ENCODE measurements around the gene NSUN4. TPM values are rescaled to one million over a fixed set of nuclear protein-coding genes. Genes with fewer than 3 reads are reported as not detected.

The NSUN4 gene
- total and polyA plus RNA-seq, 2 of the 13 experiments (the other 11 are each of a cell fraction or from before 2014, with no cell fraction given) = 21.5 to 23.5 TPM

DNA sequence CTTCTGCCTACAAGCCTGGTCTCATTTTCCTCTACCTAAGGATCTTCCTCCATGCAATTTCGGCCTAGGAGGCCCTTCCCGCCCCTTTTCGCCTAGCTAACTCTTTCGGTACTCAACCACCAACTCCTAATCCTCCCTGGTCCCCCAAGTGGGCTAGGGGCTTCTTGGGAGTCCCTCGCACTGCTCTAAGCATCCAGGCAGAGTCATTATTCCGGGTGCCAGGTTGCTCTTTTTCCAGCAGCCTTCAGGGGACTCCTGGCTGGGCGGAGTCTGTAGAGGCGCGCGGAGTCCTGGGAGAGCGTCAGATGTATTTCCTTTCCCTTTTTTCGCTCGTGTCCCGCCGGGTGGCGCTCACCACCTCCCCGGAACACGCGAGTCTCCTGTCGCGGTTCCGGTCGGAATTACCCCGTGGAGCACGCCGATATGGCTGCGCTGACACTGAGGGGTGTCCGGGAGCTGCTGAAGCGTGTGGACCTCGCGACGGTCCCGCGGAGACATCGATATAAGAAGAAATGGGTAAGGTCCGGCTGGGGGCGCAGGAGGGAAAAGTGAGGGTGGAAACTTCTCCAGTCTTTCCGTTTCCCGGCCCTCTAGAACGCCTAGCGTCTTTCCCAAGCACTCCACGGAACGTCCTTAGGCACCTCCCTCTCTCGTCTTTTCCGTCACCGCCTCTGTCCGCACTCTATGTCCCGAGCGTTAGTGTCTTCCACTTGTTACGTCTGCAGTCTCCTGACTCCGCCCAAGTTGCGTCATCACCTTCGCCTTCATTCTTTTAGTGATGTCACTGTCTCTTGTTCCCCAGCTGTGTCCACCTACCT lies at the start of gene NSUN4 (continued):
- TF ChIP-seq, protein P1, sequence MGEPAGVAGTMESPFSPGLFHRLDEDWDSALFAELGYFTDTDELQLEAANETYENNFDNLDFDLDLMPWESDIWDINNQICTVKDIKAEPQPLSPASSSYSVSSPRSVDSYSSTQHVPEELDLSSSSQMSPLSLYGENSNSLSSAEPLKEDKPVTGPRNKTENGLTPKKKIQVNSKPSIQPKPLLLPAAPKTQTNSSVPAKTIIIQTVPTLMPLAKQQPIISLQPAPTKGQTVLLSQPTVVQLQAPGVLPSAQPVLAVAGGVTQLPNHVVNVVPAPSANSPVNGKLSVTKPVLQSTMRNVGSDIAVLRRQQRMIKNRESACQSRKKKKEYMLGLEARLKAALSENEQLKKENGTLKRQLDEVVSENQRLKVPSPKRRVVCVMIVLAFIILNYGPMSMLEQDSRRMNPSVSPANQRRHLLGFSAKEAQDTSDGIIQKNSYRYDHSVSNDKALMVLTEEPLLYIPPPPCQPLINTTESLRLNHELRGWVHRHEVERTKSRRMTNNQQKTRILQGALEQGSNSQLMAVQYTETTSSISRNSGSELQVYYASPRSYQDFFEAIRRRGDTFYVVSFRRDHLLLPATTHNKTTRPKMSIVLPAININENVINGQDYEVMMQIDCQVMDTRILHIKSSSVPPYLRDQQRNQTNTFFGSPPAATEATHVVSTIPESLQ (CRISPR knock-in tag; conservative IDR thresholded peaks at IDR 0.05) = no peak
- TF ChIP-seq ZNF546 (CRISPR knock-in tag; conservative IDR thresholded peaks at IDR 0.05) (no peak), ONECUT2 (CRISPR knock-in tag; IDR thresholded peaks at IDR 0.05) (no peak), CREM (IDR thresholded peaks at IDR 0.05) (peak; percentile 63), CREM (CRISPR knock-in tag; IDR thresholded peaks at IDR 0.05) (no peak), NKX3-1 (CRISPR knock-in tag; IDR thresholded peaks at IDR 0.05) (peak; percentile 84), HNF4A (CRISPR knock-in tag; IDR thresholded peaks at IDR 0.05) (0 out of 2 replicates have a peak, but pooled peaks have one; percentile 16), BHLHE40 (IDR thresholded peaks at IDR 0.05; ENCODE audit: low read length) (no peak; the same call in 1 of the 2 replicates), ZKSCAN8 (CRISPR knock-in tag; IDR thresholded peaks at IDR 0.05; ENCODE audit: borderline replicate concordance) (peak; percentile 83), SAFB2 (CRISPR knock-in tag; IDR thresholded peaks at IDR 0.05; ENCODE audit: borderline replicate concordance, low read depth) (no peak; the same call in 1 of the 2 replicates), TBL1XR1 (IDR thresholded peaks at IDR 0.05; ENCODE audit: borderline replicate concordance, low read length, partially characterized antibody) (no peak), ZNF614 (CRISPR knock-in tag; IDR thresholded peaks at IDR 0.05; ENCODE audit: borderline replicate concordance) (peak; percentile 83; the same call in 1 of the 2 replicates)
- TF ChIP-seq, protein P2, sequence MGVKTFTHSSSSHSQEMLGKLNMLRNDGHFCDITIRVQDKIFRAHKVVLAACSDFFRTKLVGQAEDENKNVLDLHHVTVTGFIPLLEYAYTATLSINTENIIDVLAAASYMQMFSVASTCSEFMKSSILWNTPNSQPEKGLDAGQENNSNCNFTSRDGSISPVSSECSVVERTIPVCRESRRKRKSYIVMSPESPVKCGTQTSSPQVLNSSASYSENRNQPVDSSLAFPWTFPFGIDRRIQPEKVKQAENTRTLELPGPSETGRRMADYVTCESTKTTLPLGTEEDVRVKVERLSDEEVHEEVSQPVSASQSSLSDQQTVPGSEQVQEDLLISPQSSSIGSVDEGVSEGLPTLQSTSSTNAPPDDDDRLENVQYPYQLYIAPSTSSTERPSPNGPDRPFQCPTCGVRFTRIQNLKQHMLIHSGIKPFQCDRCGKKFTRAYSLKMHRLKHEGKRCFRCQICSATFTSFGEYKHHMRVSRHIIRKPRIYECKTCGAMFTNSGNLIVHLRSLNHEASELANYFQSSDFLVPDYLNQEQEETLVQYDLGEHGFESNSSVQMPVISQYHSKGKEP (CRISPR knock-in tag; IDR thresholded peaks at IDR 0.05) = no peak
- TF ChIP-seq, protein P3, sequence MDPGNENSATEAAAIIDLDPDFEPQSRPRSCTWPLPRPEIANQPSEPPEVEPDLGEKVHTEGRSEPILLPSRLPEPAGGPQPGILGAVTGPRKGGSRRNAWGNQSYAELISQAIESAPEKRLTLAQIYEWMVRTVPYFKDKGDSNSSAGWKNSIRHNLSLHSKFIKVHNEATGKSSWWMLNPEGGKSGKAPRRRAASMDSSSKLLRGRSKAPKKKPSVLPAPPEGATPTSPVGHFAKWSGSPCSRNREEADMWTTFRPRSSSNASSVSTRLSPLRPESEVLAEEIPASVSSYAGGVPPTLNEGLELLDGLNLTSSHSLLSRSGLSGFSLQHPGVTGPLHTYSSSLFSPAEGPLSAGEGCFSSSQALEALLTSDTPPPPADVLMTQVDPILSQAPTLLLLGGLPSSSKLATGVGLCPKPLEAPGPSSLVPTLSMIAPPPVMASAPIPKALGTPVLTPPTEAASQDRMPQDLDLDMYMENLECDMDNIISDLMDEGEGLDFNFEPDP (CRISPR knock-in tag; conservative IDR thresholded peaks at IDR 0.05) = no peak
- TF ChIP-seq, protein P4, sequence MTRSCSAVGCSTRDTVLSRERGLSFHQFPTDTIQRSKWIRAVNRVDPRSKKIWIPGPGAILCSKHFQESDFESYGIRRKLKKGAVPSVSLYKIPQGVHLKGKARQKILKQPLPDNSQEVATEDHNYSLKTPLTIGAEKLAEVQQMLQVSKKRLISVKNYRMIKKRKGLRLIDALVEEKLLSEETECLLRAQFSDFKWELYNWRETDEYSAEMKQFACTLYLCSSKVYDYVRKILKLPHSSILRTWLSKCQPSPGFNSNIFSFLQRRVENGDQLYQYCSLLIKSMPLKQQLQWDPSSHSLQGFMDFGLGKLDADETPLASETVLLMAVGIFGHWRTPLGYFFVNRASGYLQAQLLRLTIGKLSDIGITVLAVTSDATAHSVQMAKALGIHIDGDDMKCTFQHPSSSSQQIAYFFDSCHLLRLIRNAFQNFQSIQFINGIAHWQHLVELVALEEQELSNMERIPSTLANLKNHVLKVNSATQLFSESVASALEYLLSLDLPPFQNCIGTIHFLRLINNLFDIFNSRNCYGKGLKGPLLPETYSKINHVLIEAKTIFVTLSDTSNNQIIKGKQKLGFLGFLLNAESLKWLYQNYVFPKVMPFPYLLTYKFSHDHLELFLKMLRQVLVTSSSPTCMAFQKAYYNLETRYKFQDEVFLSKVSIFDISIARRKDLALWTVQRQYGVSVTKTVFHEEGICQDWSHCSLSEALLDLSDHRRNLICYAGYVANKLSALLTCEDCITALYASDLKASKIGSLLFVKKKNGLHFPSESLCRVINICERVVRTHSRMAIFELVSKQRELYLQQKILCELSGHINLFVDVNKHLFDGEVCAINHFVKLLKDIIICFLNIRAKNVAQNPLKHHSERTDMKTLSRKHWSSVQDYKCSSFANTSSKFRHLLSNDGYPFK (CRISPR knock-in tag; IDR thresholded peaks at IDR 0.05; ENCODE audit: borderline replicate concordance) = peak; percentile 62; the same call in 1 of the 2 replicates
- TF ChIP-seq, protein P5, sequence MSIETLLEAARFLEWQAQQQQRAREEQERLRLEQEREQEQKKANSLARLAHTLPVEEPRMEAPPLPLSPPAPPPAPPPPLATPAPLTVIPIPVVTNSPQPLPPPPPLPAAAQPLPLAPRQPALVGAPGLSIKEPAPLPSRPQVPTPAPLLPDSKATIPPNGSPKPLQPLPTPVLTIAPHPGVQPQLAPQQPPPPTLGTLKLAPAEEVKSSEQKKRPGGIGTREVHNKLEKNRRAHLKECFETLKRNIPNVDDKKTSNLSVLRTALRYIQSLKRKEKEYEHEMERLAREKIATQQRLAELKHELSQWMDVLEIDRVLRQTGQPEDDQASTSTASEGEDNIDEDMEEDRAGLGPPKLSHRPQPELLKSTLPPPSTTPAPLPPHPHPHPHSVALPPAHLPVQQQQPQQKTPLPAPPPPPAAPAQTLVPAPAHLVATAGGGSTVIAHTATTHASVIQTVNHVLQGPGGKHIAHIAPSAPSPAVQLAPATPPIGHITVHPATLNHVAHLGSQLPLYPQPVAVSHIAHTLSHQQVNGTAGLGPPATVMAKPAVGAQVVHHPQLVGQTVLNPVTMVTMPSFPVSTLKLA (IDR thresholded peaks at IDR 0.05) = no peak
- TF ChIP-seq, protein P6, sequence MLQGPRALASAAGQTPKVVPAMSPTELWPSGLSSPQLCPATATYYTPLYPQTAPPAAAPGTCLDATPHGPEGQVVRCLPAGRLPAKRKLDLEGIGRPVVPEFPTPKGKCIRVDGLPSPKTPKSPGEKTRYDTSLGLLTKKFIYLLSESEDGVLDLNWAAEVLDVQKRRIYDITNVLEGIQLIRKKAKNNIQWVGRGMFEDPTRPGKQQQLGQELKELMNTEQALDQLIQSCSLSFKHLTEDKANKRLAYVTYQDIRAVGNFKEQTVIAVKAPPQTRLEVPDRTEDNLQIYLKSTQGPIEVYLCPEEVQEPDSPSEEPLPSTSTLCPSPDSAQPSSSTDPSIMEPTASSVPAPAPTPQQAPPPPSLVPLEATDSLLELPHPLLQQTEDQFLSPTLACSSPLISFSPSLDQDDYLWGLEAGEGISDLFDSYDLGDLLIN (CRISPR knock-in tag; IDR thresholded peaks at IDR 0.05; ENCODE audit: borderline replicate concordance) = no peak

Data from HepG2 (cell line).